Esophagus squamous epithelium (tissue), 5 donors: ENCODE data around the gene RNASE7. TPM values are rescaled to one million over a fixed set of nuclear protein-coding genes. Genes with fewer than 3 reads are reported as not detected.

Source experiments
- DNase-seq: peaks from one replicate; lab custom pipeline; 2025; lab: John Stamatoyannopoulos, UW
- H3K27ac ChIP-seq, 4 donors: fragments of 200-600 bp; sonication (generic); one replicate each; pipeline ENCODE4 v1.5.1; 2016 to 2019; ENCODE audit warnings: mild to moderate bottlenecking in 1 of 4
- H3K27me3 ChIP-seq, 4 donors: fragments of 200-600 bp; sonication (generic); 1 replicate in 3 of 4; 2 replicates in 1 of 4; pipeline versions ENCODE4 v1.5.1 to v1.6.0; 2017 to 2021; ENCODE audit warnings: antibody characterized with exemption in 1 of 4
- H3K36me3 ChIP-seq, 3 donors: fragments of 200-600 bp; sonication (generic); one replicate each; pipeline ENCODE4 v1.5.1; 2016 to 2019
- H3K4me1 ChIP-seq, 3 donors: fragments of 200-600 bp; sonication (generic); one replicate each; pipeline ENCODE4 v1.5.1; 2017 to 2019
- H3K4me3 ChIP-seq, 4 donors: fragments of 200-600 bp; sonication (generic); 1 replicate in 3 of 4; 2 replicates in 1 of 4; pipeline ENCODE4 v1.5.1; 2016 to 2019; ENCODE audit warnings: mild to moderate bottlenecking in 2 of 4, moderate library complexity in 1 of 4
- H3K9me3 ChIP-seq, 3 donors: fragments of 200-600 bp; sonication (generic); one replicate each; pipeline ENCODE4 v1.5.1; 2016 to 2019
- CTCF ChIP-seq, 6 experiments: fragments of 450-650 bp in 4 of 6; fragments of 200-600 bp in 2 of 6; sonication (generic) in 2 of 6; IDR thresholded peaks; one replicate each; pipeline ENCODE4 v1.5.1; 2016 to 2019; ENCODE audit warnings: antibody characterized with exemption in 6 of 6, mild to moderate bottlenecking in 4 of 6, moderate library complexity in 4 of 6
- POLR2A ChIP-seq, 4 donors: fragments of 450-650 bp; IDR thresholded peaks; one replicate each; pipeline ENCODE4 v1.6.1; 2017; ENCODE audit warnings: antibody characterized with exemption in 4 of 4, mild to moderate bottlenecking in 4 of 4, moderate library complexity in 3 of 4
- WGBS, 2 donors: methylation state at CpG; one replicate each; pipeline ENCODE4 v1.1.5; 2018; 5-methylcytosine and 5-hydroxymethylcytosine counted together
- intact Hi-C: fragments of 100-400 bp; cut with DNase I; formaldehyde crosslinking; loops from one replicate; pipeline ENCODE4 v1.15.0; 2022
- total RNA-seq, 4 donors: library from RNA; depleted of rRNA; stranded (reverse); fragments of >200 nt; gene quantifications; one replicate each; pipeline ENCODE4 v1.1.0, GENCODE V29; 2016
- donor health status: DM: yes; HTN: yes; CAD: no.

Gene RNASE7
- total RNA-seq, 4 donors from 2014 or later, result 0.97 to 13.3 (median 1.1) TPM; not detected in 1

DNA sequence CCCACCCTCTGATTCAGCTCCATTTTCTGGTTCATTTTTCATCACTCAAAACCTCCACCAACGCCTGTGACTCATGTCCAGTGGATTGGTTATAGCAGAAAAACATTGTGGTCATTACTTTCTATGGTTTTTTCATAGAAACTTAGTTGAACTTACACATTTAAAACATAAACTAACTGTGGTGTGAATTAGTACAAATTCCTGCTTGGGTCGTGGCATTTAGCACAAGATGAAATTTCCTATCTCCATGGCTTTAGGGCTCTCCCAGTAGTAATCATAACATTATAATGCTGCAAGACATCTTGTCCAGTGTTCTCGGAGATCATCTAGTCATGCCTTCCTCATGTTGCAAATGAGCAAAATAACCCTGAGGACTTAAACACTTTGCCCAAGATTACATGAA is 7.1 kb downstream of the RNASE7 start:
- Histone ChIP-seq H3K36me3 (no peaks in the 10 kb centered on the region), H3K4me3 (no peak overlapping the region), H3K9me3 (no peaks in the 10 kb centered on the region), H3K4me1 (peaks cover 0 to 4% (median 0%) of the 10 kb centered on the region in 3 donors), H3K27ac (no peak overlapping the region), H3K27me3 (no peaks in the 10 kb centered on the region)
- no peak for DNase-seq
- TF ChIP-seq POLR2A (IDR thresholded peaks at IDR 0.05), result no peak
- 64 to 65% methylated on average over 3 of the region's 3 CpGs for WGBS, 2 donors
- intact Hi-C loops, result no loop called here

- Histone ChIP-seq H3K4me1 (no peaks in the 10 kb centered on the region), H3K4me3 (no peak overlapping the region), H3K27me3 (no peaks in the 10 kb centered on the region), H3K9me3 (no peaks in the 10 kb centered on the region), H3K36me3 (no peaks in the 10 kb centered on the region), H3K27ac (no peak overlapping the region)
- 69 to 73% methylated on average over 3 of the region's 3 CpGs for WGBS, 2 donors
- intact Hi-C loops, result no loop called here
- TF ChIP-seq CTCF (IDR thresholded peaks at IDR 0.05) (no peak), POLR2A (IDR thresholded peaks at IDR 0.05) (no peak)
- DNase-seq, result no peak
Measured at GRCh38 chr14:21050597-21050996, 8.4 kb downstream of the RNASE7 start.

DNA sequence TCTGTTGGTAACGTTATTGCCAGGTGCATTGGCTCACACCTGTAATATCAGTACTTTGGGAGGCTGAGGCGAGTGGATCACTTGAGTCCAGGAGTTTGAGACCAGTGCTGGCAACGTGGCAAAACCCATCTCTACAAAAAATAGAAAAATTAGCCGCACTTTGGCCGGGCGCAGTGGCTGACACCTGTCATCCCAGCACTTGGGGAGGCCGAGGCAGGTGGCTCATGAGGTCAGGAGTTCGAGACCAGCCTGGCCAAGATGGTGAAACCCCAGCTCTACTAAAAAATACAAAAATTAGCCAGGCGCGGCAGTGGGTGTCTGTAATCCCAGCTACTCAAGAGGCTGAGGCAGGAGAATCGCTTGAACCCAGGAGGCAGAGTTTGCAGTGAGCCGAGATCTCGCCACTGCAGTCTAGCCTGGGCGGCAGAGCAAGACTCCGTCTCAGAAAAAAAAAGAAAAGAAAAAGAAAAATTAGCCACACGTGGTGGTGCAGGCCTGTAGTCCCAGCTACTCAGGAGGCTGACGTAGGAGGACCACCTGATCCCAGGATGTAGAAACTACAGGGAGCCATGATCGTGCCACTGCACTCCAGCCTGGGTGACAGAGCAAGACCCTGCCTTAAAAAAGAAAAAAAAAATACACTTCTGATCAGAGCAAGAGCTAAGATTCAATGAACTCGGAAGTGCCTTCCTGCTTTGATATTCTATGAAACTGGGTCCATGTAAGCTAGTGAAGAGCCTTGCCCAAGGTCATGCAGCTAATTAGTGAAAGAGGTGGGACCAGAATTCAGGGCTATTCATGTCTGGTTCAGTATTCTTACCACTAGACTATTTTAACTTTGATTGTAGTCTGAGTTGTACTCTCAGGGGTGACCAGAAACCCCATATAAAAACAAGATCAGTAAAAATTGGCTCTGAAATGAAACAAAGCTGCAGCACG is 11.3 kb downstream of the RNASE7 start:
- H3K36me3 ChIP-seq, result no peaks in the 10 kb centered on the region
- intact Hi-C loops, result no loop called here
- no peaks in the 10 kb centered on the region for H3K9me3 ChIP-seq
- TF ChIP-seq POLR2A (IDR thresholded peaks at IDR 0.05) (no peak), CTCF (IDR thresholded peaks at IDR 0.05) (no peak)
- H3K4me1 ChIP-seq, result no peaks in the 10 kb centered on the region
- 85 to 89% methylated on average over 14 to 20 of the region's 20 CpGs for WGBS, 2 donors
- H3K27me3 ChIP-seq, result no peaks in the 10 kb centered on the region
- DNase-seq, result no peak
- no peak overlapping the region for H3K27ac ChIP-seq
- H3K4me3 ChIP-seq, result no peak overlapping the region

GRCh38 chr14:21054123-21054767 is 12.1 kb downstream of the RNASE7 start:
- no peak overlapping the region for H3K4me3 ChIP-seq
- no peak for TF ChIP-seq POLR2A (IDR thresholded peaks at IDR 0.05)
- TF ChIP-seq CTCF (IDR thresholded peaks at IDR 0.05), result no peak
- no peaks in the 10 kb centered on the region for H3K4me1 ChIP-seq
- H3K27ac ChIP-seq, result no peak overlapping the region
- no peaks in the 10 kb centered on the region for H3K36me3 ChIP-seq
- 71 to 72% methylated on average over 3 of the region's 3 CpGs for WGBS, 2 donors
- no peaks in the 10 kb centered on the region for H3K9me3 ChIP-seq
- DNase-seq, result no peak
- intact Hi-C loops, result no loop called here
- no peaks in the 10 kb centered on the region for H3K27me3 ChIP-seq

DNA sequence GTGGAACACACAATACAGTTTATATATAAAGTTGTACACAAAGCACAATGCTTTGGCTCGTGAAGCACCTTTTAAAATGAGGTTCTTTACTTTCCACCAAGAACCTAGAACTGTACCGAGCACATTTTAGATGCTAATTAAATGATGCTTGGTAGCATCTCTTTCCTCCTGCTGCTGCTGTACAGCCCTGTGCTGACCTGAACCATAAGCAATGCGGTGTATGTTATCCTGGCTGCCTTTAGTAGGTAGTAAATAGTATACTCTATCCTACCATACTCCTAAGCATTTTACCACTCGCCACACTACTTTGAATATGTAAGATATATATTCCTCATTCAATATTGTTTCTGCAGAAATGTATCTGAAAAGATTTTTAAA is 12.6 kb downstream of the RNASE7 start:
- Histone ChIP-seq H3K4me3 (no peak overlapping the region), H3K27ac (no peak overlapping the region), H3K36me3 (no peaks in the 10 kb centered on the region), H3K27me3 (no peaks in the 10 kb centered on the region), H3K4me1 (no peaks in the 10 kb centered on the region), H3K9me3 (no peaks in the 10 kb centered on the region)
- WGBS, 2 donors, result 86 to 90% methylated on average over 4 of the region's 4 CpGs
- intact Hi-C loops, result no loop called here
- DNase-seq, result no peak
- no peak for TF ChIP-seq CTCF (IDR thresholded peaks at IDR 0.05)
